Activated CD4-positive, alpha-beta T cell treated with anti-CD3 and anti-CD28 coated beads for 1 hour (primary cell): ENCODE data around the gene RHOH.

Experiments
- DNase-seq: peaks from one replicate; pipeline ENCODE4 v3.0.0-alpha.2; 2020

RHOH gene

GRCh38 chr4:40206426-40206825, 9.6 kb downstream of the RHOH start:
- no peak for DNase-seq

DNA sequence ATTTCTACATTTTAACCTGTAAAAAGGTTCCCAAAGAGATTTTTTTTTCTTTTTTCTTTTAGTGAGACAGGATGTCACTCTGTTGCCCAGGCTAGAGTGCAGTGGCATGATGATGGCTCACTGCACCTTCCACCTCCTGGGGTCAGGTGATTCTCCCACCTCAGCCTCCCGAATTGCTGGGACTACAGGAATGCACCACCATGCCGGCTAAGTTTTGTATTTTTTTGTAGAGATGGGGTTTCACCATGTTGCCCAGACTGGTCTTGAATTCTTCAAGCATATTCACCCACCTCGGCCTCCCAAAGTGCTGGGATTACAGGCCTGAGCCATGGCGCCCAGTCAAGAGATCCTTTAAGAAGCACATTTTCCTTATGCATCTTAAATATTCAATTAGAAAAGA, 12.6 kb downstream of the RHOH start:
- no peak for DNase-seq

DNA sequence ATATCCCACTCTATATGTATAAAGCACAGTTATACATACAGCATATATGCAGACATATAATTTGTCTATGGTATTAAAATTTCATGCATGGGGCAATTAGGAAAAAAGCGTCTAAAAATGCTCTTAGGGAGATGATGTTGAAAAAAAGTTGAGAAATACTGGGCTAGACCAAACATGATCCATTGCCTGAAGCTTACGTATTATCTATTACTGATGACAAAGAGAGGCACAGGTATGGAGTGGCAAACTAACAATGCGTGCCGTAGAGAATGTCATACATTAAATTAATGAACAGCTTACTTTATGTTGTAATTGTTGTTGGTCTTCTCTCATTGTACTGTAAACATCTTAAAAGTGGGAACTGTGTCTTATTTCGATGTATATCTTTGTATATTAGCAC, 13.9 kb downstream of the RHOH start:
- DNase-seq, result no peak

- DNase-seq, result no peak
Measured at GRCh38 chr4:40211224-40212185, 14.7 kb downstream of the RHOH start.

GRCh38 chr4:40212674-40213527, 16.1 kb downstream of the RHOH start:
- no peak for DNase-seq

DNA sequence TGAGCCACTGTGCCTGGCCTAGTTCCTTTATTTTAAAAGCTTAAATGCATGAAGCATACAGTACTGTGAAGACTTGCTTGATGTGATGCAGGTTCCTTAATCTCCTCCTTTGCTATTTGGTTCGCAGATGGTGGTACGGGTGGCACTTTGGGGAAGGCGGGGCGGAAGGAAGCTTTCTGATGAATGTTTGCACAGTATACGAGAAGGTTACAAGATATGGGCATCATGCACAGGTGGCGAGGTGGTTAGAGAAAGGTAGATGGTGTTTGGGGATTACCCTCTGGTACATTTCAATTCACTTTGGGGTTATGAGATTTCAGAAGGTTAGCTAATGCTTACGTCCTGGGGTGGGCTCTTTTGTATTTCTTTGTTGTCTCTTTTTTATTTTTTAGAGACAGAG, 17.2 kb downstream of the RHOH start:
- DNase-seq, result no peak

DNA sequence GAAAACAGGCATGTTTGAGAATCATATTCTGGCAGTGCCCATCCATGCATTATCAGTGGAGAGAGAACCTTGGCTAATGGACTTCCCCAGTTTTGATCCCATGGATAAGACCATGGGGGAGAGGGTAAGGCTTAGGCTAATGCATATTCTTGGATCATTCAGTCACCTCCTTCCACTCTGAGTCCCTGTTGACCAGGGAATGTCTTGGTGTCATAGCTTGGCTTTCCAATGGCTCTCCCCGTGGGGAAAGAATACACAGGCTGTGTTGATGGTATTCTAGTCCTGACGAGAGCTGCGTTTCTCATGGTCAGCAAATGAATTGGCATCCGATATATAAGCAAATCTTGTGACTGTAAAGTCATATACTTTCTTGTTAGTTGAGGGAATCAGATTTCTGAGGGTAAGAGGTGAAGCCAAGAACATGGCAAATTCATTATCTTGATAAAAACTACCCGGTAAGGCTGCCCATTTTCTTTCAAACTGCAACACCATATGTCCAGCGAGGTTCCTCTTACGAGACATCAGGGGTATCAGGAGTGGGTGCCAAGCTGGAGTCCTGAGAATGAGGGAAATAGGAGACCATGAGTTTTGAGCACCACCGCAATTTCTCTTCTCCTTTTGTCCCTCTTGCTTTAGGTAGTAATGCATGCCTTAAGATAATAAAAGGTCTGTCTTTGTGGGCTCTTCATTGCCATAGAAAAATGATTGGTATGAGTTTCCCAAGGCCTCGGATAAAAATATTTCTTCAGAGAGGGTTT, 18.0 kb downstream of the RHOH start:
- no peak for DNase-seq

- DNase-seq, result no peak
Measured at GRCh38 chr4:40216622-40217366, 20.0 kb downstream of the RHOH start.

GRCh38 chr4:40221744-40222143, 24.9 kb downstream of the RHOH start:
- DNase-seq, result no peak

- DNase-seq, result no peak
Measured at GRCh38 chr4:40223343-40223742, 26.5 kb downstream of the RHOH start.

GRCh38 chr4:40224432-40224831, 27.6 kb downstream of the RHOH start:
- no peak for DNase-seq

DNA sequence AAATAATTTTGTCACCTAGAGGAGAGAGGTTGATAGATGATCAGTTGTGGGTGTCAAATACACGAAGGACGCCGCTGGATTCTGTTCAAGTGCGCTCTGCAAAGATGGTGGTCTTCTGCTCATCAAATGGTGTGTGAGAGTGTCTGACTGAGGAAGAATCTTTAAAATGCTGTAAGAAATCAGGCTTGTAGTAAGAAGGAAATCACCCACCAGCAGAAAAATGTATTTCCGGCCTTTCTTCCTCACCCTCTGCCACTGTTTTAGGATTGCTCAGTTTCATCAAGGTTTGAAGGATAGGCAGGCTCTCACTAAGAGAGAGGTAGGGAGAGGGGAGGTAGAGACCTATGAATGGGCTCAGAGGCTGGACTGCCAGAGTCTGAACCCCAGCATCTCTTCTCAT, 28.7 kb downstream of the RHOH start:
- DNase-seq, result no peak

GRCh38 chr4:40227284-40227683, 30.5 kb downstream of the RHOH start:
- DNase-seq, result no peak

- no peak for DNase-seq
Measured at GRCh38 chr4:40228497-40229365, 31.9 kb downstream of the RHOH start.

- no peak for DNase-seq
Measured at GRCh38 chr4:40231316-40231863, 34.6 kb downstream of the RHOH start.

GRCh38 chr4:40232610-40233009, 35.8 kb downstream of the RHOH start:
- no peak for DNase-seq

GRCh38 chr4:40233227-40233626, 36.4 kb downstream of the RHOH start:
- DNase-seq, result no peak

- DNase-seq, result no peak
Measured at GRCh38 chr4:40234519-40235039, 37.7 kb downstream of the RHOH start.

- DNase-seq, result no peak
Measured at GRCh38 chr4:40238008-40238699, 41.3 kb downstream of the RHOH start.
